Neural cell (in vitro differentiated cells): ENCODE measurements around the gene UBE2V1. TPM values are rescaled to one million over a fixed set of nuclear protein-coding genes. Genes with fewer than 3 reads are reported as not detected.

Experiments used
- H2AFZ ChIP-seq: fragments of 200-600, 300-800 bp; sonication (generic), shearing (Covaris generic); 2 replicates; pipeline ENCODE4 v1.6.0; 2014; ENCODE audit warnings: low read depth, mild to moderate bottlenecking, antibody characterized with exemption, low read length, moderate library complexity
- H3F3A ChIP-seq: fragments of 200-600 bp; shearing (Covaris generic); 2 replicates; pipeline ENCODE4 v1.6.1; 2016; ENCODE audit warnings: mild to moderate bottlenecking, moderate library complexity, mixed read lengths, antibody characterized with exemption, low read length; ENCODE audit not compliant: insufficient read depth, poor library complexity, severe bottlenecking
- H3K27ac ChIP-seq: fragments of 200-600, 300-800 bp; sonication (generic), shearing (Covaris generic); 2 replicates; pipeline ENCODE4 v1.5.1; 2014; ENCODE audit warnings: mild to moderate bottlenecking, low read length, moderate library complexity
- H3K27me3 ChIP-seq: fragments of 300-800, 200-600 bp; sonication (generic), shearing (Covaris generic); 2 replicates; pipeline ENCODE4 v1.6.0; 2014; ENCODE audit warnings: mild to moderate bottlenecking, low read depth, low read length, moderate library complexity; ENCODE audit not compliant: insufficient read depth
- H3K36me3 ChIP-seq: fragments of 300-800, 200-600 bp; sonication (generic), shearing (Covaris generic); 2 replicates; pipeline ENCODE4 v1.5.1; 2014; ENCODE audit warnings: mild to moderate bottlenecking, antibody characterized with exemption, low read length, moderate library complexity; ENCODE audit not compliant: insufficient read depth
- H3K4me2 ChIP-seq: fragments of 300-800, 200-600 bp; sonication (generic), shearing (Covaris generic); 2 replicates; pipeline ENCODE4 v1.6.0; 2014; ENCODE audit warnings: mild to moderate bottlenecking, low read length
- H3K4me3 ChIP-seq: fragments of 300-800, 200-600 bp; sonication (generic), shearing (Covaris generic); 2 replicates; pipeline ENCODE4 v1.5.1; 2014; ENCODE audit warnings: mild to moderate bottlenecking, low read length, moderate library complexity
- H3K79me2 ChIP-seq: fragments of 200-600 bp; shearing (Covaris generic); replicated peaks from 2 replicates; pipeline ENCODE4 v1.6.0; 2014; ENCODE audit warnings: mild to moderate bottlenecking, low read length, moderate library complexity; ENCODE audit not compliant: insufficient read depth
- H3K9ac ChIP-seq: fragments of 300-800, 200-600 bp; sonication (generic), shearing (Covaris generic); 2 replicates; pipeline ENCODE4 v1.6.1; 2016; ENCODE audit warnings: mild to moderate bottlenecking, low read length, mixed read lengths
- H3K9me2 ChIP-seq: fragments of 200-600 bp; shearing (Covaris generic); 2 replicates; pipeline ENCODE4 v1.6.1; 2016; ENCODE audit warnings: mild to moderate bottlenecking, low read length, mixed read lengths; ENCODE audit not compliant: insufficient read depth
- H3K9me3 ChIP-seq: fragments of 200-600, 300-800 bp; sonication (generic), shearing (Covaris generic); 2 replicates; pipeline ENCODE4 v1.6.1; 2016; ENCODE audit warnings: mild to moderate bottlenecking, mixed run types, low read length, moderate library complexity, mixed read lengths
- H4K20me1 ChIP-seq: fragments of 200-600 bp; shearing (Covaris generic); 2 replicates; pipeline ENCODE4 v1.6.1; 2016; ENCODE audit warnings: mild to moderate bottlenecking, mixed run types; ENCODE audit not compliant: insufficient read depth
- CTCF ChIP-seq: fragments of 450-650 bp; IDR thresholded peaks from 2 replicates; pipeline ENCODE4 v1.5.1; 2014; ENCODE audit warnings: antibody characterized with exemption, mild to moderate bottlenecking, moderate library complexity; ENCODE audit not compliant: poor library complexity, severe bottlenecking
- EP300 ChIP-seq: fragments of 450-650 bp; conservative IDR thresholded peaks from 2 replicates; pipeline ENCODE4 v1.6.1; 2014; ENCODE audit warnings: antibody characterized with exemption, mild to moderate bottlenecking, moderate library complexity; ENCODE audit not compliant: poor library complexity, severe bottlenecking
- MXI1 ChIP-seq: fragments of 450-650 bp; conservative IDR thresholded peaks from 2 replicates; pipeline ENCODE4 v1.6.1; 2014; ENCODE audit warnings: antibody characterized with exemption, mild to moderate bottlenecking; ENCODE audit not compliant: poor library complexity, severe bottlenecking
- POLR2AphosphoS5 ChIP-seq: IDR thresholded peaks from 2 replicates; pipeline ENCODE4 v1.6.1; 2012
- SMC3 ChIP-seq: fragments of 450-650 bp; conservative IDR thresholded peaks from 2 replicates; pipeline ENCODE4 v1.6.1; 2014; ENCODE audit warnings: antibody characterized with exemption, mild to moderate bottlenecking, moderate library complexity; ENCODE audit not compliant: poor library complexity
- TAF1 ChIP-seq: IDR thresholded peaks from 2 replicates; pipeline ENCODE4 v1.6.1; 2012; ENCODE audit warnings: low read depth
- polyA plus RNA-seq: library from polyadenylated mRNA; depleted of rRNA; stranded (reverse); fragments of >200 nt; gene quantifications from 2 replicates; pipeline ENCODE4 v1.2.3, GENCODE V29; 2014
- TF ChIP-seq, protein P1 (sequence below): IDR thresholded peaks from 2 replicates; pipeline ENCODE4 v1.6.1; 2012; ENCODE audit warnings: borderline replicate concordance

UBE2V1 gene
- polyA plus RNA-seq, 1 donor from 2014 or later, result 34.4 TPM

- Histone ChIP-seq H2AFZ (no peak overlapping the region), H3K4me3 (peak overlapping the region; percentile 94), H4K20me1 (peaks cover 3% of the 10 kb centered on the region), H3K9me2 (no peaks in the 10 kb centered on the region), H3F3A (no peaks in the 10 kb centered on the region), H3K36me3 (no peaks in the 10 kb centered on the region), H3K4me2 (peak overlapping the region; percentile 82), H3K27me3 (no peaks in the 10 kb centered on the region), H3K9ac (peak overlapping the region; percentile 95), H3K9me3 (no peaks in the 10 kb centered on the region), H3K27ac (no peak overlapping the region), H3K79me2 (peaks cover 62% of the 10 kb centered on the region)
- TF ChIP-seq EP300 (no peak), MXI1 (no peak), TAF1 (no peak), SMC3 (no peak)
Observed at GRCh38 chr20:50111120-50111828, 1.7 kb downstream of the UBE2V1 start.

DNA sequence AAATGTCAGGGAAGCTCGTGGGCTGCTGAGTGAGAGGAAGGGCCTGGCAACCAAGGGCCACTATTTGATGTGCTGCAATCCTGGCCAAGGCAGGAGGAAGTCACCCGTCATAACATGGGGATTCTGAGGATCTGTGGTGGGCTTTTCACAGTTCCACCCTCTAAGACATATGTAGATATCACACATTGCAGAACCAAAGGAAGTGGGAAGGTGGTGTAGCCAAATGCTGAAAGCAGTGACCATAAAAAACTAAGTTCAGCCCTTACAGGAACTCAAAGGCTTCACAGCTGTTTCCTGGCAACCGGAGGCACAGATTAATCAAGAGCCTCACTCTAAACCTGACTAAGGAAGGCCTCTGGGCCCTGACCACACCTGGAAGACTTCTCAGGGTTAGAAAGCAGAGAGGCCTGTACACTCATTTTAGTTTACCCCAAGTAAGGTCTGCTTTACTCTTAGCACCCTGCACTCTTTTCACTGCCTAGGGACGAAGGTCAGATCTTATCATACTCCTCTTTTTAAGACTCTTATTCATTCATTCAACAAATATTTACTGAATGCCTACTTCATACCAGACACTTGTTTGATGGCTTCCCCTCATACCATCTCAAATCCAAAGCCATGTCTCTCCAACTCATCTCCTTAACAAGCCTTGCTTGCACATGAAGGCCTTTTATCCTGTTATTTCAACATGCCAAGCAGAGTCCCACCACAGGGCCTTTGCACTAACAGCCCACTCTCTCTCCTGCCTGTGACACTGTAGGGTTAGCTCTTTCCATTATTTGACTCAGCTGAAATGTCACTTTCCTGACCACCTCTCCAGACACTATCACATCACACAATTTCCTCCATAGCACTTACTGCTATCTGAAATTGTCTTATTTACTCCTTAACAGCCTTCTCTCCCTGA, 2.6 kb downstream of the UBE2V1 start:
- H4K20me1 ChIP-seq, result peaks cover 3% of the 10 kb centered on the region
- H3K4me2 ChIP-seq, result no peak overlapping the region
- no peak overlapping the region for H3K9ac ChIP-seq

More for the DNA sequence above, 2.6 kb downstream of the UBE2V1 start:
- H3K36me3 ChIP-seq, result no peaks in the 10 kb centered on the region
- TF ChIP-seq EP300 (no peak), MXI1 (no peak), TAF1 (no peak), SMC3 (no peak), POLR2AphosphoS5 (no peak), CTCF (no peak)
- TF ChIP-seq, protein P1, sequence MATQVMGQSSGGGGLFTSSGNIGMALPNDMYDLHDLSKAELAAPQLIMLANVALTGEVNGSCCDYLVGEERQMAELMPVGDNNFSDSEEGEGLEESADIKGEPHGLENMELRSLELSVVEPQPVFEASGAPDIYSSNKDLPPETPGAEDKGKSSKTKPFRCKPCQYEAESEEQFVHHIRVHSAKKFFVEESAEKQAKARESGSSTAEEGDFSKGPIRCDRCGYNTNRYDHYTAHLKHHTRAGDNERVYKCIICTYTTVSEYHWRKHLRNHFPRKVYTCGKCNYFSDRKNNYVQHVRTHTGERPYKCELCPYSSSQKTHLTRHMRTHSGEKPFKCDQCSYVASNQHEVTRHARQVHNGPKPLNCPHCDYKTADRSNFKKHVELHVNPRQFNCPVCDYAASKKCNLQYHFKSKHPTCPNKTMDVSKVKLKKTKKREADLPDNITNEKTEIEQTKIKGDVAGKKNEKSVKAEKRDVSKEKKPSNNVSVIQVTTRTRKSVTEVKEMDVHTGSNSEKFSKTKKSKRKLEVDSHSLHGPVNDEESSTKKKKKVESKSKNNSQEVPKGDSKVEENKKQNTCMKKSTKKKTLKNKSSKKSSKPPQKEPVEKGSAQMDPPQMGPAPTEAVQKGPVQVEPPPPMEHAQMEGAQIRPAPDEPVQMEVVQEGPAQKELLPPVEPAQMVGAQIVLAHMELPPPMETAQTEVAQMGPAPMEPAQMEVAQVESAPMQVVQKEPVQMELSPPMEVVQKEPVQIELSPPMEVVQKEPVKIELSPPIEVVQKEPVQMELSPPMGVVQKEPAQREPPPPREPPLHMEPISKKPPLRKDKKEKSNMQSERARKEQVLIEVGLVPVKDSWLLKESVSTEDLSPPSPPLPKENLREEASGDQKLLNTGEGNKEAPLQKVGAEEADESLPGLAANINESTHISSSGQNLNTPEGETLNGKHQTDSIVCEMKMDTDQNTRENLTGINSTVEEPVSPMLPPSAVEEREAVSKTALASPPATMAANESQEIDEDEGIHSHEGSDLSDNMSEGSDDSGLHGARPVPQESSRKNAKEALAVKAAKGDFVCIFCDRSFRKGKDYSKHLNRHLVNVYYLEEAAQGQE, result no peak
- no peaks in the 10 kb centered on the region for H3F3A ChIP-seq
- peaks cover 66% of the 10 kb centered on the region for H3K79me2 ChIP-seq
- no peaks in the 10 kb centered on the region for H3K27me3 ChIP-seq
- H3K9me3 ChIP-seq, result no peaks in the 10 kb centered on the region
- H3K9me2 ChIP-seq, result no peaks in the 10 kb centered on the region
- no peak overlapping the region for H2AFZ ChIP-seq
- no peak overlapping the region for H3K27ac ChIP-seq
- peak overlapping the region; percentile 94 for H3K4me3 ChIP-seq
